ENCODE results near the gene SCAANT1. TPM values are rescaled to one million over a fixed set of nuclear protein-coding genes. Genes with fewer than 3 reads are reported as not detected.

The SCAANT1 gene
- total RNA-seq, 2 donors from 2014 or later: not detected

GRCh38 chr3:63910001-63910400 is 2.2 kb downstream of the SCAANT1 start:
- TF ChIP-seq CTCF (conservative IDR thresholded peaks at IDR 0.05): no peak
- Histone ChIP-seq H3K4me1 (ENCODE audit: control insufficient read depth, insufficient read depth, low read length) (peaks cover 8% of the 10 kb centered on the region), H3K27me3 (ENCODE audit: control insufficient read depth, insufficient read depth, low read length, poor library complexity, severe bottlenecking) (no peaks in the 10 kb centered on the region), H3K27ac (ENCODE audit: low read depth, low read length) (no peak overlapping the region), H3K4me3 (ENCODE audit: low read length) (no peak overlapping the region), H3K9ac (ENCODE audit: extremely low read depth, low read length, poor library complexity, severe bottlenecking) (no peak overlapping the region), H3K36me3 (ENCODE audit: control insufficient read depth, insufficient read depth, low read length) (peaks cover 19% of the 10 kb centered on the region), H3K9me3 (ENCODE audit: control insufficient read depth, low read length) (no peaks in the 10 kb centered on the region)
- Mint-ChIP-seq H3K4me3 (no peak overlapping the region), H3K27ac (no peak overlapping the region), H3K27me3 (ENCODE audit: insufficient read depth) (peaks cover 5% of the 10 kb centered on the region), H3K36me3 (ENCODE audit: low read depth) (peaks cover 17% of the 10 kb centered on the region), H3K4me1 (peaks cover 16% of the 10 kb centered on the region), H3K9me3 (no peaks in the 10 kb centered on the region)
- WGBS, 2 experiments (ENCODE audit: insufficient coverage in 1 of 2, insufficient read length in 1 of 2): 88 to 100% methylated on average over 3 to 4 of the region's 4 CpGs
- no peak for DNase-seq

GRCh38 chr3:63909431-63909830 is 2.8 kb downstream of the SCAANT1 start:
- Histone ChIP-seq H3K4me1 (ENCODE audit: control insufficient read depth, insufficient read depth, low read length) (peaks cover 8% of the 10 kb centered on the region), H3K4me3 (ENCODE audit: low read length) (no peak overlapping the region), H3K9ac (ENCODE audit: extremely low read depth, low read length, poor library complexity, severe bottlenecking) (no peak overlapping the region), H3K27ac (ENCODE audit: low read depth, low read length) (no peak overlapping the region), H3K36me3 (ENCODE audit: control insufficient read depth, insufficient read depth, low read length) (peaks cover 17% of the 10 kb centered on the region), H3K9me3 (ENCODE audit: control insufficient read depth, low read length) (no peaks in the 10 kb centered on the region), H3K27me3 (ENCODE audit: control insufficient read depth, insufficient read depth, low read length, poor library complexity, severe bottlenecking) (no peaks in the 10 kb centered on the region)
- H3K4me3 Mint-ChIP-seq: no peak overlapping the region
- peaks cover 3% of the 10 kb centered on the region for H3K27me3 Mint-ChIP-seq (ENCODE audit: insufficient read depth)
- no peak for TF ChIP-seq CTCF (conservative IDR thresholded peaks at IDR 0.05)
- H3K9me3 Mint-ChIP-seq: no peaks in the 10 kb centered on the region
- peaks cover 15% of the 10 kb centered on the region for H3K36me3 Mint-ChIP-seq (ENCODE audit: low read depth)
- 96% methylated on average over 2 of the region's 2 CpGs; no CpG with 5 or more reads in 1 of the 2 experiments for WGBS, 2 experiments (ENCODE audit: insufficient coverage in 1 of 2, insufficient read length in 1 of 2)
- H3K4me1 Mint-ChIP-seq: peaks cover 20% of the 10 kb centered on the region
- H3K27ac Mint-ChIP-seq: no peak overlapping the region
- DNase-seq: no peak

- no peak for DNase-seq
- H3K27me3 ChIP-seq (ENCODE audit: control insufficient read depth, insufficient read depth, low read length, poor library complexity, severe bottlenecking): no peaks in the 10 kb centered on the region
- no peak overlapping the region for H3K4me3 Mint-ChIP-seq
- 100% methylated on average over 1 of the region's 1 CpG for WGBS, 2 experiments (ENCODE audit: insufficient coverage in 1 of 2, insufficient read length in 1 of 2)
- H3K27me3 Mint-ChIP-seq (ENCODE audit: insufficient read depth): peaks cover 3% of the 10 kb centered on the region
- H3K9me3 ChIP-seq (ENCODE audit: control insufficient read depth, low read length): no peaks in the 10 kb centered on the region
- peaks cover 20% of the 10 kb centered on the region for H3K4me1 Mint-ChIP-seq
- H3K36me3 Mint-ChIP-seq (ENCODE audit: low read depth): peaks cover 9% of the 10 kb centered on the region
- TF ChIP-seq CTCF (conservative IDR thresholded peaks at IDR 0.05): no peak
- H3K27ac ChIP-seq (ENCODE audit: low read depth, low read length): no peak overlapping the region
- H3K9me3 Mint-ChIP-seq: no peaks in the 10 kb centered on the region
- H3K4me3 ChIP-seq (ENCODE audit: low read length): no peak overlapping the region
- H3K9ac ChIP-seq (ENCODE audit: extremely low read depth, low read length, poor library complexity, severe bottlenecking): no peak overlapping the region
- no peak overlapping the region for H3K27ac Mint-ChIP-seq
- peaks cover 8% of the 10 kb centered on the region for H3K4me1 ChIP-seq (ENCODE audit: control insufficient read depth, insufficient read depth, low read length)
- peaks cover 20% of the 10 kb centered on the region for H3K36me3 ChIP-seq (ENCODE audit: control insufficient read depth, insufficient read depth, low read length)
Measured at GRCh38 chr3:63908776-63909175, 3.4 kb downstream of the SCAANT1 start.

All from endodermal cell (in vitro differentiated cells).